GM19351 (cell line): ENCODE measurements around the gene FGF21.
"Not testable (repeated sequence)": the region's sequence is repeated elsewhere in the genome, so short reads cannot be mapped to it uniquely, and the experiment has no call there.

ENCODE experiments used
- ATAC-seq: cut with Tn5 transposase; IDR thresholded peaks from one replicate; pipeline ENCODE4 v1.9.1; 2021; ENCODE audit warnings: mild to moderate bottlenecking, moderate library complexity; ENCODE audit not compliant: unreplicated experiment

The FGF21 gene, protein sequence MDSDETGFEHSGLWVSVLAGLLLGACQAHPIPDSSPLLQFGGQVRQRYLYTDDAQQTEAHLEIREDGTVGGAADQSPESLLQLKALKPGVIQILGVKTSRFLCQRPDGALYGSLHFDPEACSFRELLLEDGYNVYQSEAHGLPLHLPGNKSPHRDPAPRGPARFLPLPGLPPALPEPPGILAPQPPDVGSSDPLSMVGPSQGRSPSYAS

DNA sequence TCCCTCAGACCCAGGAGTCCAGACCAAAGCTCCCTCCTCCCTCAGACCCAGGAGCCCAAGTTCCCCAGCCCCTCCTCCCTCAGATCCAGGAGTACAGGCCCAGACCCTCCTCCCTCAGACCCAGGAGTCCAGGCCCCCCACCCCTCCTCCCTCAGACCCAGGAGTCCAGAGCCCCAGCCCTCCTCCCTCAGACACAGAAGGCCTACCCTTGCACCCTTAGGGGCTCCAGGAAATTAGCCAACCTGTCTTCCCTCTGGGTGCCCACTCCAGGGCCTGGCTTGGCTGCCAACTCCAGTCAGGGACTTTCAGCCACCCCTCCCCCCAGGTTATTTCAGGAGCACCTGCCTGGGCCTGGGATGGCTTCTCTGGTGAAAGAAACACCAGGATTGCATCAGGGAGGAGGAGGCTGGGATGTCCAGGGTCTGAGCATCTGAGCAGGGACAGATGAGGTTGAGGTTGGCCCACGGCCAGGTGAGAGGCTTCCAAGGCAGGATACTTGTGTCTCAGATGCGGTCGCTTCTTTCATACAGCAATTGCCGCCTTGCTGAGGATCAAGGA, at the start of gene FGF21:
Gene FGF21 (plus strand): TSS at position 441 of the 558 bp plus-strand sequence. CDS start 713 bp downstream, outside the sequence.
- ATAC-seq = no peak

DNA sequence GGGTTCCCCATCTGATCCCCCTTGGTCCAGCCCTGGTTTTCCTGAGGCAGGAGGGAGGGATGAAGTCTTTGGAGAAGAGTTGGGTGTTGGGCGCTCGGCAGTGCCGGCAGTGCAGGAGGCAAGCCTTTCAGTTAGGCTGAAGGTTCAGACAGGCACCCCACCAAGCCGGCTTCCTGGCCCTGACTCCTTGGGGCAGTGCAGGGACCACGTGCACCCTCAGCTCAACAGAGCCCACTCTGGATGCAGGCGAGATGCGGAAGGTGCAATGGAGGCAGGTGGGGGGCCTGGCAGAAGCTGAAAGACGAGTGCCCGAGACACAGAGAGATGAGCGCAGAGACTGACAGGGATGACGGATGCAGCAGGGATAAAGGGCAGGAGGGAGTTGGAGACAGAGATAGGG, 46.9 kb upstream of the FGF21 start:
- ATAC-seq = no peak

DNA sequence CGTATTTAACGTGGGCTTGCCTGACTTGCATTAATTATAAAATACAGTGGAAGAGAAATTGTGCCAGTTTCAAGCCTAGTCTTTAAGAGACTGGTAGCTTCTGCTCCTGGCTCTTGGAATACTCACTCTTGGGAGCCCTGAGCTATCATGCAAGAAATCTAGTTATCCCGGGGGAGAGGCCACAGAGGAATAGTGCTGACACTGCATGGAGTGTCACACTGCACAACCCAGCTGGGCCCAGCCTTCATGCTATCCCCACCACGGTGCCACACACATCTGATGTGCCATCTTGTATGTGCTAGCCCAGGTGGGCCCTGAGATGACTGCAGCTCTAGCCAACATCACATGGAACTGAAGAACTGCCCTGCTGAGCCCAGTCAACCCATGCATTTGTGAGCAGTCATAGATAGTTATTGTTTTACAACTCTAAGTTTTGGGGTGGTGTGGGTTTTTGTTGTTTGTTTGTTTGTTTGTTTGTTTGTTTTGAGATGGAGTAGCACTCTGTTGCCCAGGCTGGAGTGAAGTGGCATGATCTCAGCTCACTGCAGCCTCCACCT, 44.1 kb upstream of the FGF21 start:
- no peak for ATAC-seq

DNA sequence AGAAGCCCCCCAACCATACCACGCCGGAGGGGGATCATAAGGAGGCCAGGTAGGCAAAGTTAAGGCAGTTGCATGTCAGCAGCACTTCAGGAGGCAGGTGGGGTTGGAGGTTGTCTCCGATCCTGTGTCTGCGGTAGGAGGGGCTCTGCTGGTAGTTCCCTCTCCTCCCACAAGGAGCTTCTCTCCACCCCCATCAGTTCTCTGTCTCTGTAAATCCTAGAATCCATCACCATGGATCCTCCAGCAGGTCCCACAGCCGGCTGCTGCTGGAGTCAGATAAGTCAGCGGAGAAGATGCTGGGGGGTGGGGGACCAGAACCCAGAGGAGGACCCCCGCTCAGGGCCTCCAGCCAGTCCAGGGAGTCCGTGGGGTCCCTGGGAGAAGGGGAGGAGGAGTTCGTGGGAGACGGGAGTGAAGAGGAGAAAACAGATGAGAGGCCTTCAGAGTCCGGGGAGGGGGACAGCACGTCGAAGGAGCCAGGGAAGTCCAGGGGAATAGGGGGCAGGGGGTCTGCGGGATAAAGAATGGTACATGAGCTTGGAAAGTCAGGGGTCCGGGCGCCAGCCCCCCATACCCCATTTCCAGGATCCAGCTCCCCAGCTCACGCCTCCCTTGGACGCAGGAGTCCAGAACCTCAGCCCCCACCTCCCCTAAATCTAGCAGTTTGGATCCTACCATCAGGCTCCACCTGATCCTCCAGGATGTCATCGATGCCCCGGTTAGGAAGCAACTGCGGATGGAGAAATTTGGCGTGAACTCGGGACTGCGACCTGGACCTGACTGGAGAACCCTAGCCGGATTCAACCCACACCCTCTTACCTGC, 42.1 kb upstream of the FGF21 start:
- no peak for ATAC-seq

DNA sequence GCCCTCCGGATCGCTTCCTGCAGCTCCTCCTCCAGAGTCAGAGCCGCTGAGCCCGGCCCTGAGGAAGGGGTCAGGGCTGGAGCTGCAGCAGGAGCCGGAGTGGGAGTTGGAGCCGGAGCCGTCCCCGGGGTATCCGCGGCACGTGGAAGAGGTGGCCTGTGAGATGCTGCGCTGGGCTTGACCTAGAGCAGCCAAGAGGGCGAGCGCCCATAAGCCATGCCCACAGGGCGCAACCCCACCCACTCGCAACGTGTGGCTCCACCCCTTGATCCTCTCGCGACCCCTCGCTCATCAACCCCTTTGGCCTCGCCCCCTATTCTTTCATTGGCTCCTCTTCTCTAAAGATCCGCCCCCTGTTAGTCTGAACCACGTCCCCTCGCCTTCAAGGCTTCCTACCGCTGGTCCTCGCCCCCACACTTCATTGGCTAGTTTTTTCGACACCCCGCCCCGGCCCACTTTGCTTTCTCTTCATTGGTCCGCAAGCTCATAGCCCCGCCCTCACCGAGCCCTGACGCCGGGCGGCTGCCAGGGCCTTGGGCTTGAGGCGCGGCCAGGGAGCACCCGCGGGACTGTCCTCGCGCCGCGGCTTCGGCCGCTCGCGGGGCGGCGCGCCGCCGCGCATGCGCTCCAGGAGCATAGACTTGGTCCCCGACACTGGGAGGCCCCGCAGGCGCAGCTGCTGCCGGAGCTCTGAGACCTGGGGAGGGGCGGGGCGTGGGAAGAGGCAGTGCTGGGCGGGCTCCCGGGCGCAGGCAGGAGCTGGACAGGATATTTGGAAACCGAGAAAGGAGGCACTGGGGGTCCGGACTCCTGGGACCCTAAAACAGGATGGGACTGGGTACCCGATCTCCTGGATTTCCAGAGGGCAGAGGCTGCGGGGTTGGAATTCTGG, 41.2 kb upstream of the FGF21 start:
- ATAC-seq = peak; percentile 89

DNA sequence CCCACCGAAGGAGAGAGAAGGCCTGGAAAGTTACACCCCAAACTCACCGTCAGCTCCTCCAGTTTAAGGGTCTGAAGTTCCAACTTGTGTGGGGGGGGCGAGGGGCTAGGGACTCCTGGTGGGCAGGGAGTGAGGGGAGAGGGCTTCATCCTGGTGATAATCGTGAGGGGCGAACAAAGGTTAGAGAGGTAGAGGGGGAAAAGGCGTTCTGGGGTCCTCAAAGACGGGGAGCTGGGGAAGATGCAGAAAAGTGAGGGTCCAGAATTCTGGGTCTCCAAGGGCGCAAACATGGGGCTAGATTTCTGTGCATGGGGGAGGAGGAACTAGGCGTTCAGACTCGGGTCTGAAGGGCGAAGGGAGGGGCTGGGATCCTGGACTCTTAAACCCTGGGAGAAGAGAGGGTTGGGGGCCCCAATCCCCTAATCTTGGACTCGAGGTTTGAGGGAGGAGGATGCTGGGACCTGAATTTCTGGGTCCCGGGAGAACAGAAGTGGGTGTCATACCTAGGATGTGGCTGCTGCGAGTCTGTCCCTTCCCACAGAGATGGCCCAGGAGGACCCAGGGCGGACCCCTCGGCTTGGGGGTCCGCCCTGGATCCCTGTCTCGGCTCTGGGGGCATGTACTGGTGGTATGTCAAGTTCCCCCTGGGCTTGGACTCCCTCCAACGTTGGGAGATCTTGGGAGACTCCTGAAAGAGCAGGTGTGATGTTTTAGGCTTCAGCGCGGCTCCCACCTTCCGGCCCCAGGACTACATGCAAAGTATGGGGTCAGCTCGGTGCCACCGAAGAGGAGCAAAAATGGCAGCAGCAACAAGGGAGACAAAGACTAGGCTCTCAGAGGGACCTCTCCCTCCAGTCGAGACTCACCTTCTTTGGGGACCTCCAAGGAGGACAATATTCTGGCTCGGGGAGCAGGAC, 40.3 kb upstream of the FGF21 start:
- ATAC-seq = no peak

DNA sequence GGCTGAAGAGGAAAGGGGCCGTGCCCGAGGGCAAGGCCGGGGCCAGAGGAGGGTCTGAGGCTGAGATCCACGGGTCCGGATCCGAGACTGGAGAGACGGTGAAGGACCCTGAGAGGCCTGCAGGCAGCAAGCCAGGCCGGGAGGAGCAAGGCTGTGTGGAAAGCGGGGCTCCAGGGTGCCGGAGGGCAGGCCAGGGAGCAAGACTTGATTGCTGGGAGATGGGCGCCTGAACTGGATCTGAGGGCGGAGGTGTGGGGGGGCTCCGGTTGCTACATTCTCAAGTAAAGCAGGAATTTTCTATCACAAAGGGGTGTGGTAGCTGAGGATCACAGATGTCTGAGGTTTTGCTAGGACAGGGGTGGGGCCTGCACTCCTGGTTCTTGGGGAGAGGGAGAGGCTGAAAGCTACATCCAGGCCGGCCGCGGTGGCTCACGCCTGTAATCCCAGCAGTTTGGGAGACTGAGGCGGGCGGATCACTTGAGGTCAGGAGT, 39.6 kb upstream of the FGF21 start:
- no peak for ATAC-seq

DNA sequence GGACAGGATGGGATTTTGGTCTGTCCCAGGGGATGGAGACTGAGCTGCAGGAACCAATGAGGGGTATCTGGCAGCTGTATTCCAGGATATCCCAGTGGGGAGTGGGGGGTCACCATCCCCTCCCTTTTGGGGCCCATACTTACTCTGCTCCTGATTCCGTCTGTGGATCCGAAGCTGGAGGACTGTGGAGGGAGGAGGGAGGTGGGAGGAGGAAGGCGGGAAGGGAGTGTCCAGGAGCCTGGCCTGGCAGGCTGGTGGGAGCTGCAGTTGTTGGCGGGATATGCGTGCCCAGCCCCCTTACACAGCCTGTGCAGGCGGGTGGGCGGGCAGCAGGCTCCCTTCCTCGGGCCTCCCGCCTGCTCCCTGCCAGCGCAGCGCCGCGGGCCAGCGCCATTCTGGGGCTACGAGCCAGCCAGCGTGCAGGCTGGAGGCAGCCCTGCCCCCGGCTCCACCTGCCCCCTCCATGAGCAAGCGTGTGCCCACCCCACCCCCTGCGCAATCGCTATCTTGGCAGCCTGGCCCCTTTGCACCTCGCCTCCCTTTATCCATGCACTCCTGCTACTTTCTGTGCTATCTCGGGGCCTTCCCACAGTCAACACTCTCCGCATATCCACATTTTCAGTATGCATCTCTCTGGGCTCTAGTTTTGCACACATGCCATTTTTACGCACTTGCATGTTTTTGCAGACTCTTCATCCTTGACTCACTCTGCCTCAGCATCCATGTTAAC, 38.6 kb upstream of the FGF21 start:
- no peak for ATAC-seq

DNA sequence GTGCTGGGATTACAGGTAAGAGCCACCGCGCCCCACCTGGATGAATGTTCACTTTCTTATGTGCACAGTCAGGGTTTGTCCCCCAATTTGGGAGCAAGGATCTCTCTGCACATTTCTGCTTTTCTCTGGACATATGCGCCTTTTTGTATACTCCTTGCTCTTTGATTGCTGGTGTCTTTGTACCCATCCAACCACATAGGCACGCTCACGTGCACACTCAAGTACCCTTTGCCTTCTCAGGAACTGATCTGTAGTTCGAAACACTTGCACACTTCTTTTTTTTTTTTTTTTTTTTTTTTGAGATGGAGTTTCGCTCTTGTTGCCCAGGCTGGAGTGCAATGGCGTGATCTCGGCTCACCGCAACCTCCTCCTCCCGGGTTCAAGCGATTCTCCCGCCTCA, 37.2 kb upstream of the FGF21 start:
- ATAC-seq = not testable (repeated sequence)

DNA sequence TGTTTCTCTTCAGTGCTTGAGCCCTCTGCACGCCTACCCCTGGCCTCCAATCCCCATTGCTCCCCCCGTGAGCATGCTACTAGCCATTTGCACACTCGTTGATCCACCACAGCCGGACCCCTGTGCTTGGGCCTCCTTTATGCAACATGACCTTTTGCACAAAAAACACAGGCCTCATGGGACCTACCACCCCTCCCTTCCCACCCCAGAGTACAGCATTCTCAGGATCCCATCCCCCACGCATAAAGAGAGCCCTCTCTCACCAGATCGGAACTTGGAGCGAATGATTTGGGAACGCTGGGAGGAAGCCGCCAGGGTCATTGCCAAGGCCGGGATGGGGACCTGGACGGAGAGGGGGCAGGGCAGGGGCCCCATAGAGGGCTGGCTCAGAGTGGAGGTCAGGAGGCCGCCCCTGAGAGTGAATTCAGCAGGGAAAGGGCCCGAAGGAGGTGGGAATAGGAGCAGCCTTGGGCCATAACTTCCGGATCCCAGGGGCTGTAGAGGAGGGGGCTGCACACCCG, 36.6 kb upstream of the FGF21 start:
- ATAC-seq = no peak

DNA sequence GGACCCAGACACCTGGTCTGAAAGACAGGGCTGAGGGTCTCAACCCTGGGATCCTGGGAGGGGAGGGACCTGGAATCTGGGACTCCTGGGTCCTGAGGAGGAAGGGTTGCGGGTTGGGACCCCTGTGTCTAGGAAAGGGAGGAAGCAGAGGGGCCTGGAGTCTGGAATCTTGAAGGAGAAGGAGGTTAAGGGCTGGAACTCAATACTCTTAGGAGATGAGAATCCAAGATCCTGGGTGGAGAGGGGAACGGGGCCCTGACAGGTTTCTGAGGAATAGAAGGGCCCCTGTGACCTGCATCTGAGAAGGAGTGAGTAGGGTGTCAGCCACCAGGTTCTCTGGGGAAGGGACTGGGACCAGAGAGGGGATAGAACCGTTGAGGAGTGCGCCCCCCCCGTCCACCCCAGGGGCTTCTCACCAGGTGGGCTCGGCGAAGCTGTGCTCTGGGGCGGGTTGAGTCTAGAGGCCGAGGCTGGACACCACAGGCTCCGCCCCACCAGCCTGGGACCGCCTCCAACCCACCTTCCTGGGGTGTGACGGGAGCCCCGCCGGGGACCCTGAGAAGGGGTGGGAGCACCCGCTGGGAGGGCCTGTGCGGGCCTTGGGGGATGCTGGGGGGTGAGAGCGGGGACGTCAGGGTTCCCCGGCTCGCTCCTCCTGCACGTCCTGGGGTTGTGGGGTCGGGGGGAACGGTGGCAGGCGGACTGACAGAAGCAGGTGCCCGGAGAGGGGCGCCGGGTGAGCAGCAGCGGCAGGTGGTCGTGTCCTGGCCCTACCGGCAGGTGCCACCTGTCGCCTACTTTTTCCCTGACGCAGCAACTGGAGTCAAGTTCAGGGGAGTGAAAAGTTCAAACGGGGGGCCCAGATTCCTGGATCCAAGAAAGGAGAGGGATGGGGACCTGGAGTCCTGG, 35.8 kb upstream of the FGF21 start, which contains the start of gene MAMSTR:
Gene MAMSTR (minus strand): TSS at position 463 of the 909 bp plus-strand sequence. CDS start 694 bp downstream, outside the sequence.
- ATAC-seq = no peak

DNA sequence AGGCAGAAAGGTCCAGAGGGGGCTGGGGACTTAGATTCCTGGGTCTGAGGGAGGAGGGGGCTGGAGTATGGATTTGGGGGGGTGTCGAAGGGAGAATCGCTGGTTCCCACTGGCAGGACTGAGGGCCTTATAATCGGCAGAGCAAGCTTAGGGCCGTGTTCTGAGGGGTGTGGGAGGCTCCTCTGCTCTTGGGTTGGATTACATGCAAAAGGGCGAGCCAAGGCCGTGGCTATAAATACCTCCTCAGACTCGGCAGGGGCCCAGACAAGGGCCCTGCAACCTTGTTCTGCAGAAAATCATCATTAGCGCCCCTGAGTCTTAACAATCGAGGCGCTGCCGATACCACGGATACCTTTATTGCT, 35.1 kb upstream of the FGF21 start:
- peak; percentile 23 for ATAC-seq

DNA sequence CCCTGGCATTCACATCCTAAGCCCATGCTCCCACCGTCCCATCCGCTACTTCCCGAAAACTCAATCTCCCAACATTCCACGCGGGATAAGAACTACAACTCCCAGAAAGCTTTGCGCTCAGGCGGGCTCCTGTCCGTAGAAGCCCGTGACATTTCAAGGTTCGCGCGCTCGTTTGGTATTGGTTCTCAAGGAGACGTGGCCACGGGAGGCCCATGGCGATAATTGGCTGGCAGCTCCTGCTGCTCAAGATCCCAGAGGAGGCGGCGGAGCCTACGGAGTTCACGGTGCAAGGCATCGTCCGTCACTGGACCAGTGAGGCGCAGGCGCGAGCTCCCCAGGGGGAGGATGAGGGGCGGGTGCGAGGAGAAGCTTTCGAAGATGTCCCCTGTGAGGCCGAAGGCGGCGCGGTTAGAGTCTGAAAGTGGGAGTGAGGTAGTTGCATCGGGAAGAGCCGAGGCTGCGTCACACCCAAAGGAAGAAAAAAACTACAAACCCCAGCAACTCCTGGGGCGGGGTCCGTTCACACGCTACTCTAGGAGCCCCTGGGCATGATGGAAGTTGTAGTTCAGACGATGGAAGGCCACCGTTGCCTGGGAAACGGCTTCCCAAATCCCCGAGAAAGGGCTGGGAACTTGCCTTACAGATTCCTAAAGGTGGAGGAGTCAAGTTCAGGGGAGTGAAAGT, 34.6 kb upstream of the FGF21 start:
- peak; percentile 80 for ATAC-seq

DNA sequence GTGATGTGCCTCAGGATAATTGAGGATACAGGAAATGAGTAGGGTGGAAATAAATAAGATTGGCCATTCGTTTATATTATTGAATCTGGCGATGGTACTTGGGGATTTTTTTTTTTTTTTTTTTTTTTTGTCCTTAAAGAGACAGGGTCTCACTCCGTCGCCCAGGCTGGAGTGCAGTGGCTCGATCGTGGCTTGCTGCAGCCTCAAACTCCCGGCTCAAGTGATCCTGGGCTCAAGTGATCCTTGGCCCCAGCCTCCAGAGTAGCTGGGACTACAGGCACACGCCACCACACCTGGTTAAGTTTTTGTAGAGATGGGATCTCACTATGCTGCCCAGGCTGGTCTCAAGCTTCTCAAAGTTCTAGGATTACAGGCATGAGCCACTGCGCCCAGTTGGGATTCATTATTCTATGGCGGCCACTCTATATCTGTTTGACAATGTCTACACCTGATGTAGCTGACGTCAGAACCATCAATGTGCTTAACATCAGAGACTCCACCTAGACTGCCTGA, 33.1 kb upstream of the FGF21 start:
- no peak for ATAC-seq

DNA sequence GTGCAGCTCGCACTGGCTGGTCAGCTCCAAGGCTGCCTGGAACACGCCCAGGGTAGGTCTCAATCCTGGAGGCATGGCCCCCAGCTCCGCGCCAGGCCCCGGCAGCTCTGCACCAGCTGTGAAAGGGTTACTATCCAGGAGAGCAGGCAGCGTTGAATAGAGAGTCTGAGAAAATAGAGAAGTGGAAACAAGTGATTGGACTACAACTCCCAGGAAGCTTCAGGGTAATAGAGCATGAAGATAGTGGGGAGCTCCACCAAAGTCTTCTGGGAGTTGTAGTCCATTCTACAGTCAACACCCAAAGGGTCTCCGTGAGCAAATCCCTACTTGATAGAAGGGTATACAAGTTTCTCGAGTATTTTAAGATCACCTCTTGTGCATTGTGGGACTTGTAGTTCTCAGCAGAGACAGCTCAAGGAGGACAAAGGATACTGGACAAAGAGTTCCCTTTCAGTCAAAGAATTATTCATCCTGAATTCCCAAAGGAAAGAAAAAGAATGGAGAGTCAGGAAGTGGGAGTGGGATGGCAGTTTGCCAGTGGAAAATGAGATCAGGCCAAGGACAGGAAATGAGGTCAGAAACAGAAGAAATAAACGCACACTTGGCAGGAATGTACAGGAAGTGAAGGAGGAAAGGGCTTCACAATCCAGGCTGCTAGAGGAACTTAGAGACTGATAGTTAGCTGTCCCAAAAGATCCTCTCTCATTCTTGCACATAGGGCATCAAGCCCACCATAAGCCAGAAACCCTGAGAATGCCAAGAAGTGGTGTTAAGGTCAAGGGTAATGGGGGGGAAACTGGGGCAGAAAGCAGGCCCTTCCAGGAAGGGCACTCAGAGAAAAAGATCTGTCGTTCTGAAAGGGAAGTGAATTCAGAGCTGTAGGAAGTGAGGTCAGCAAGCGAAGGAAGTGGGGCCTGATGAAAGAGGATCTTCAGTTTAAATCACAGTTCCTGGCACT, 30.2 kb upstream of the FGF21 start:
- no peak for ATAC-seq

DNA sequence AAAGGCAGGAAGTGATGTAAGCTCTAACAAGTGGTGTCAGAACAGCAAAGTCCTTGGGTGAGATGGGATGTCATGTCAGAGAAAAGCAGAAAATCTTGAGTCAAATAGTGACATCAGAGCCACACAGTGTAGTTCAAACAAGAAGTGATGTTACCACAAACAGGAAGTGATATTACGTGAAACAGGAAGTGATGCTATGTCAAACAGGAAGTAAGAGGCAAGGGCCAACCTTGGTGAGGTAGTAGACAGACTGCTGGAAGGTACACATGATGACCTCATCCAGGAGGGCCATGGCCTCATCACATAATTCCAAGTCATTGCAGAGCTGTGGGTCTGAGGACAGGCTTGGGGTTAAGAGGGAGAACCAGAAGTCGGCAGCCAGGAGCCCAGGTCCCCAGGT, 28.8 kb upstream of the FGF21 start:
- no peak for ATAC-seq
